Stimulated activated CD8-positive, alpha-beta memory T cell treated with anti-CD3 and anti-CD28 coated beads, Interleukin-15, amount 100 ng/mL, for 1 hour (primary cell): ENCODE measurements around the gene NCKAP5L.
A peak's percentile ranks its signal among the peaks of the same experiment; 100 is the strongest.
"Not testable (repeated sequence)": the region's sequence is repeated elsewhere in the genome, so short reads cannot be mapped to it uniquely, and the experiment has no call there.

Experiments
- DNase-seq: peaks from one replicate; pipeline ENCODE4 v3.0.0-alpha.2; 2020; ENCODE audit warnings: low read depth

Gene NCKAP5L

GRCh38 chr12:49828133-49829091 is at the start of gene NCKAP5L:
NCKAP5L (minus strand) TSS chr12:49828413; CDS start chr12:49804044, 24,369 bp downstream.
- peak; percentile 85 for DNase-seq

- no peak for DNase-seq
Observed at GRCh38 chr12:49877066-49877465, 48.9 kb upstream of the NCKAP5L start.

DNA sequence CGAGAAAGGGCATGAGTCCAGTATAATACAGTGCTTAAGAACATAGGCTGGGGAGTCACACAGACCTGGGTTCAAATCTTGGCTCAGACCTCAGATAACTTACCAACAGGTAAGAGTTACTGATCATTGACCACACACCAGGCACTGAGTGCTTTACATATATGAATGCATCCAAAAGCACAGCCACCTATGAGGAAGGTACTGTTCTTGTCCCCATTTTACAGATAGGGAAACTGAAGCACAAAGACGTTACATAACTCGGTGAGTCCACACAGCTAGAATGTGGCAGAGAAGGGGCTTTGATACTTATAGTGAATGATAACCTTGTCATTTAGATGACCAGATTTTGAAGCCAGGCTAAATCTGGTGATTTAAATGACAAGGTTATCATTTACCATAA is 47.9 kb upstream of the NCKAP5L start:
- DNase-seq = no peak

GRCh38 chr12:49875115-49875720 is 47.0 kb upstream of the NCKAP5L start:
- no peak for DNase-seq

- no peak for DNase-seq
Observed at GRCh38 chr12:49874142-49874897, 46.1 kb upstream of the NCKAP5L start.

GRCh38 chr12:49873361-49873934 is 45.2 kb upstream of the NCKAP5L start:
- no peak for DNase-seq

- no peak for DNase-seq
Observed at GRCh38 chr12:49872781-49873181, 44.6 kb upstream of the NCKAP5L start.

DNA sequence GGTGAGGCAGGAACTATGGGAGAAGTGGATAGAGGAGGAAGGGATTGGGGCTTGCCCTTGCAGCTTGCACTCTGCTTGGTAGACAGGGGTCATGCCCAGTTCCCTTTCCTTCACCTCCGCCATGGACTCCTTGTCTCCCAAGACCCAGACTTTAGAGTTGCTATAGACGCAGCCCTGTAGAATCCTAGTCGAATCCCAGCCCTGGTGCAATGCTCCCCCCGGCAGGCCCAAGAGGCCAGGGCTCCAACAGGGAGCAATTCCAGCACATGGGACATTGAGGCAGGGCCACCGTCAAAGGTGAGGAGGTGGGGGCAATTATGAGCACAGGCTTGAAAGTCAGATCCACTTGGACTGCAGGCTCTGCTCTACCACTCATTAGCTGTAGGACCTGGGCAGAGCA is 44.2 kb upstream of the NCKAP5L start:
- no peak for DNase-seq

GRCh38 chr12:49871811-49872251 is 43.6 kb upstream of the NCKAP5L start:
- DNase-seq = not testable (repeated sequence)

GRCh38 chr12:49871263-49871561 is 43.0 kb upstream of the NCKAP5L start:
- DNase-seq = no peak

DNA sequence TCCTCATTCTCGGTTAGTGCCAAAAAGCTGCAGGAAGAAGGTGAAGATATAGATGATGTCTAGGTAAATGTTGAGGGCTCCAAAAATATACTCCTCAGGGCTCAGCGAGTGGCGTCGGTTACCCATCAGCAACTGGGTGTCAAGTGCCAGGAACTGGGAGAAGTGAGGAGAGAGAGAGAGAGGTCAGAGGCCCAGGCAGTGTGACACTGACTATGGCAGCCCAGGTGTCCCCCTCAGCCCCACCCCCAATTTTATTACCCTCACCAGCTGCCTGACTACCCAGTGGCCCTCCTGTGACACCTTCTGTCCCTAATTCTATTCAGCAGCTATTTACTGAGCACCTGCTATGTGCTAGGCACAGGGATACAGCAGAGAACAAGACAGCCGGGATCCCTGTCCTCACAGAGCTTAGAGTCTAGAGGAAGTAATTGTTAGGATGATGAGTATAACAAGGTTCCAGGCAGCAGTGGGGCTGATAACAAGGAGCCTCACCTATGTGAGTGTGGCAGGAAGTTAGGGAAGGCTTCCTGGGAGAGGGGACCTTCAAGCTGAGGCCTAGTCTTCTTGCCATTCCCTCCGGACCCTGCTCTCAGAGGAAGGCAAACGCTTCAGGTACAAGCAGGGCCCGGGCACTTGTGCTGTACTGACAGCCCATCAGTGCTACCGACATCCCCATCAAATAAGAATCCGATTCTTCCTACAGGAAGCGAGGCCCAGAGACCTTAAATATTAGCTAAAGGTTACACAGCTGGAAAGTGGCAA is 42.5 kb upstream of the NCKAP5L start:
- no peak for DNase-seq

GRCh38 chr12:49869816-49870500 is 41.7 kb upstream of the NCKAP5L start:
- DNase-seq = no peak

DNA sequence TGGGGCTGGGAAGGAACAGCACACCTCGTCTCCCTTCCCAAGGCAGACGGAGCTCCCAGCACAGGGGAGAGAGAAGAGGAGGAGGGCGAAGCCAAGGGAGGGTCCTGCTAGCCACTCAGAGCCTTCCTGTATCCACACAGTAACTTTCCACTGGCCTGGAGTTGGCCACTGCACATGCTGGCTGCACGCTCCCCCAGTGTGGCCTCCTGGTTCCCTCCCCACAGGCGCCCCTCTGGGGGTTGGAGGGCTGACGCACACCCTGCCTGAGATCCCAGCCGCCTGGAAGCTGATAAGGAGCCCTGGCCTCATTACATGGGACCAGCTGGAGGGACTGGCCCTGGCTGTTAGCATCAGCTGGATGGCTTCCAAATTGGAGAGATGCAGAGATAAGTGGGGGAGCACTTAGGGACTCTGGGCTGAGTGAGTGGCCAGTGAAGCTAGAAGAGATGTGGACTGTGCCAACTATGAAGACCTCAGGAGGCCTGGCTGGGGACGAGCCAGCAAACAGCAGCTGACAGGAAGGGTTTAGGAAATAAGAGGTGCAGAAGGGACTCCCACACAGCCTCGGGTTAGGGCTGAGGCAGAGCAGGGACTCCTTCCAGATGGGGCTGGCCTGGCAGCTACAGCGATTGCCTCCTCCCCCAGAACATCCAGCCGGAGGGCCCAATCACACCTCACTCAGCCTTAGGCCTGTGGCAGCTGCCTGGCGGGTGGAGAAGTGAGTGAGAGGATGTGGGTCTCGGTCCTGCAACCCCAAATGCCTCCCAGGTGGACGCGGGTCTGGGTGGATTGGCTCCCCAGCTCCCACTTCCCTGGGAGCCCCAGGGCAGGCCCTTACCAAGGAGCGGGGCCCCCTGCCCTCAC is 41.0 kb upstream of the NCKAP5L start:
- no peak for DNase-seq

GRCh38 chr12:49868449-49868848 is 40.2 kb upstream of the NCKAP5L start:
- no peak for DNase-seq

DNA sequence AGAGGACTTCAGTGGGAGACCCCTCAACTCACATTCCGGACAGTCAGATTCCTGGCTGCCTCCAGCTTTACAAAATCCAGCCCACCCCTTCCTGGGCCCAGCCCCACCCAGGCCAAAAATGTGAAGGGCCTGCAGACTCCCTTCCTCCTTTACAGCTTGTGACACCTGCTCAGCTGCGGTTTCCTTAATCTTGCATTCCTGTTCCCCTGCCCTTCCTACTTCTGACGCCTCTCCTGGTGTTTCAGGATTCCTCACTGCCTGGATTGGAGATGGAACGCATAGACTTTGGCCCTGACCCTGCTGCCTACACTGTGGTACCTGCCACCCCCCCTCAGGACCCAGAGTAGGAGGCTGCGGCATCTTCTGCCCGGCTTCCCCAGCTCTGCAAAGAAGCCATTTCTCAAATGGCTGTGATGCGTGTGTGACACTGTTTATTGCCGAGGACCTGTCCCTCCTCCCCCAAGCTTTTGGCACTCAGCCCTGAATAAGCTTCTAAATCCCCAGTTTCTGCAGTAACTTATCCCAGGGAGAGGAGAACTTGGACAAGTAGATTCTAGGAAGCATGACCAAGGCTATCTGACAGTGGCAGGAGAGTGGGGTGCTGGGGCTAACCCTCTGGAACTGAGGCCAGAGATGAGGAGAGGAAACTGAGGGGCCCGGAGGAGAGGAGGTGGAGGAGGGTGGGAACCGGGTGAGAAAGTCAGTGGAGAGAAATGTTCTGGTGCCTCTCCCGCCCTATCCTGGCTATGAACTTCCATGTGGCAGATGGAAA is 39.5 kb upstream of the NCKAP5L start:
- DNase-seq = no peak

GRCh38 chr12:49866859-49867569 is 38.8 kb upstream of the NCKAP5L start:
- DNase-seq = peak; percentile 70

GRCh38 chr12:49865782-49866135 is 37.5 kb upstream of the NCKAP5L start:
- no peak for DNase-seq

- DNase-seq = no peak
Observed at GRCh38 chr12:49865109-49865781, 37.0 kb upstream of the NCKAP5L start.
